HepG2 (cell line): ENCODE data around the gene ATF7IP. TPM values are rescaled to one million over a fixed set of nuclear protein-coding genes. Genes with fewer than 3 reads are reported as not detected.

ENCODE experiments used
- ATRX ChIP-seq: sonication (generic); formaldehyde crosslinking; IDR thresholded peaks from 2 replicates; pipeline ENCODE4 v1.4.0; 2020; ENCODE audit warnings: missing genetic modification reagents, borderline replicate concordance
- BORCS8-MEF2B ChIP-seq: sonication (generic); formaldehyde crosslinking; IDR thresholded peaks from 2 replicates; pipeline ENCODE4 v1.8.0; 2022; ENCODE audit warnings: mild to moderate bottlenecking, missing genetic modification reagents
- CREM ChIP-seq, 2 experiments: sonication (generic) in 1 of 2; formaldehyde crosslinking in 1 of 2; IDR thresholded peaks; 2 replicates each; pipeline versions ENCODE4 v1.4.0 to v1.6.1; 2016 to 2020; ENCODE audit warnings: antibody characterized with exemption in 1 of 2, mild to moderate bottlenecking in 1 of 2, missing genetic modification reagents in 1 of 2
- HES4 ChIP-seq: sonication (generic); formaldehyde crosslinking; IDR thresholded peaks from 2 replicates; pipeline ENCODE4 v1.9.0; 2021; ENCODE audit warnings: mild to moderate bottlenecking, missing genetic modification reagents, borderline replicate concordance
- KDM2A ChIP-seq: sonication (generic); formaldehyde crosslinking; IDR thresholded peaks from 2 replicates; pipeline ENCODE4 v1.4.0; 2020; ENCODE audit warnings: low read depth, missing genetic modification reagents, borderline replicate concordance
- PATZ1 ChIP-seq: sonication (generic); formaldehyde crosslinking; IDR thresholded peaks from 2 replicates; pipeline ENCODE4 v1.4.0; 2020; ENCODE audit warnings: missing genetic modification reagents
- STAG1 ChIP-seq: sonication (generic); formaldehyde crosslinking; IDR thresholded peaks from 2 replicates; pipeline ENCODE4 v1.4.0; 2020; ENCODE audit warnings: missing genetic modification reagents
- STAT5B ChIP-seq: sonication (generic); formaldehyde crosslinking; IDR thresholded peaks from 2 replicates; pipeline ENCODE4 v1.4.0; 2020; ENCODE audit warnings: missing genetic modification reagents
- TSC22D2 ChIP-seq: sonication (generic); formaldehyde crosslinking; IDR thresholded peaks from 2 replicates; pipeline ENCODE4 v1.5.1; 2020; ENCODE audit warnings: missing genetic modification reagents, mild to moderate bottlenecking, borderline replicate concordance
- YEATS2 ChIP-seq: sonication (generic); formaldehyde crosslinking; IDR thresholded peaks from 2 replicates; pipeline ENCODE4 v1.4.0; 2020; ENCODE audit warnings: missing genetic modification reagents, borderline replicate concordance
- ZBTB7A ChIP-seq: sonication (generic); formaldehyde crosslinking; IDR thresholded peaks from 2 replicates; pipeline ENCODE4 v1.8.0; 2022; ENCODE audit warnings: mild to moderate bottlenecking, missing genetic modification reagents
- polyA plus RNA-seq, 8 experiments: library from polyadenylated mRNA; depleted of rRNA in 3 of 8; stranded (reverse) in 7 of 8; unstranded in 1 of 8; fragments of >200 nt; fragmentation: Illumina TruSeq in 4 of 8; extraction: Trizol in 4 of 8; gene quantifications; 2 replicates each; pipeline versions ENCODE4 v1.2.1 to v1.2.3, GENCODE V29; 2011 to 2016; ENCODE audit warnings: low read depth in 4 of 8, missing spikeins in 1 of 8, mixed read lengths in 1 of 8; ENCODE audit not compliant: insufficient read depth in 1 of 8
- total RNA-seq, 5 experiments: library from RNA; depleted of rRNA; stranded (reverse); fragments of >200 nt; fragmentation: Illumina TruSeq; extraction: Trizol; gene quantifications; 2 replicates each; pipeline ENCODE4 v1.2.3, GENCODE V29; 2016; ENCODE audit warnings: low read depth in 1 of 5
- TF ChIP-seq, protein P1 (sequence below): sonication (generic); formaldehyde crosslinking; IDR thresholded peaks from 2 replicates; pipeline ENCODE4 v1.4.0; 2020; ENCODE audit warnings: mild to moderate bottlenecking, missing genetic modification reagents
- TF ChIP-seq, protein P2 (sequence below): sonication (generic); formaldehyde crosslinking; IDR thresholded peaks from 2 replicates; pipeline ENCODE4 v1.8.0; 2022; ENCODE audit warnings: mild to moderate bottlenecking, missing genetic modification reagents

ATF7IP gene
- total and polyA plus RNA-seq, 2 of the 13 experiments (the other 11 are each of a cell fraction or from before 2014, with no cell fraction given), result 1.8 to 11.8 TPM

GRCh38 chr12:14510574-14510973, 145.1 kb downstream of the ATF7IP start (continued):
- TF ChIP-seq, protein P1, sequence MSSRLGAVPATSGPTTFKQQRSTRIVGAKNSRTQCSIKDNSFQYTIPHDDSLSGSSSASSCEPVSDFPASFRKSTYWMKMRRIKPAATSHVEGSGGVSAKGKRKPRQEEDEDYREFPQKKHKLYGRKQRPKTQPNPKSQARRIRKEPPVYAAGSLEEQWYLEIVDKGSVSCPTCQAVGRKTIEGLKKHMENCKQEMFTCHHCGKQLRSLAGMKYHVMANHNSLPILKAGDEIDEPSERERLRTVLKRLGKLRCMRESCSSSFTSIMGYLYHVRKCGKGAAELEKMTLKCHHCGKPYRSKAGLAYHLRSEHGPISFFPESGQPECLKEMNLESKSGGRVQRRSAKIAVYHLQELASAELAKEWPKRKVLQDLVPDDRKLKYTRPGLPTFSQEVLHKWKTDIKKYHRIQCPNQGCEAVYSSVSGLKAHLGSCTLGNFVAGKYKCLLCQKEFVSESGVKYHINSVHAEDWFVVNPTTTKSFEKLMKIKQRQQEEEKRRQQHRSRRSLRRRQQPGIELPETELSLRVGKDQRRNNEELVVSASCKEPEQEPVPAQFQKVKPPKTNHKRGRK (CRISPR knock-in tag), result no peak
- TF ChIP-seq ZBTB7A (CRISPR knock-in tag) (no peak), KDM2A (CRISPR knock-in tag) (no peak), CREM (IDR thresholded peaks at IDR 0.05) (no peak), CREM (CRISPR knock-in tag; IDR thresholded peaks at IDR 0.05) (no peak), STAT5B (CRISPR knock-in tag) (no peak), ATRX (CRISPR knock-in tag) (no peak), TSC22D2 (CRISPR knock-in tag) (no peak), STAG1 (no peak), PATZ1 (CRISPR knock-in tag) (no peak), YEATS2 (no peak), HES4 (CRISPR knock-in tag) (no peak), BORCS8-MEF2B (CRISPR knock-in tag) (no peak)
- TF ChIP-seq, protein P2, sequence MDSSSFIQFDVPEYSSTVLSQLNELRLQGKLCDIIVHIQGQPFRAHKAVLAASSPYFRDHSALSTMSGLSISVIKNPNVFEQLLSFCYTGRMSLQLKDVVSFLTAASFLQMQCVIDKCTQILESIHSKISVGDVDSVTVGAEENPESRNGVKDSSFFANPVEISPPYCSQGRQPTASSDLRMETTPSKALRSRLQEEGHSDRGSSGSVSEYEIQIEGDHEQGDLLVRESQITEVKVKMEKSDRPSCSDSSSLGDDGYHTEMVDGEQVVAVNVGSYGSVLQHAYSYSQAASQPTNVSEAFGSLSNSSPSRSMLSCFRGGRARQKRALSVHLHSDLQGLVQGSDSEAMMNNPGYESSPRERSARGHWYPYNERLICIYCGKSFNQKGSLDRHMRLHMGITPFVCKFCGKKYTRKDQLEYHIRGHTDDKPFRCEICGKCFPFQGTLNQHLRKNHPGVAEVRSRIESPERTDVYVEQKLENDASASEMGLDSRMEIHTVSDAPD (CRISPR knock-in tag), result no peak
- TF ChIP-seq, all 625 proteins: peak for 0
